Endothelial cell of umbilical vein (primary cell): ENCODE results near the gene UGT1A5. TPM values are rescaled to one million over a fixed set of nuclear protein-coding genes. Genes with fewer than 3 reads are reported as not detected.

Experiments used
- BruUV-seq: library from RNA; stranded (reverse); fragments of 400-500 nt; replicated peaks from 2 replicates; lab custom pipeline; 2021; lab: Mats Ljungman, UMichigan
- CTCF ChIA-PET: fragments of 300-600, 350-600 bp; sonication (Branson Sonifier 250); formaldehyde crosslinking; loops from one replicate; lab custom pipeline; 2021; ENCODE audit warnings: antibody characterized with exemption, inconsistent platforms; lab: Charles Lee
- POLR2A ChIA-PET: fragments of 300-600, 350-600 bp; sonication (Branson Sonifier 250); formaldehyde crosslinking; loops from one replicate; lab custom pipeline; 2021; ENCODE audit warnings: antibody characterized with exemption, inconsistent platforms; lab: Charles Lee
- DNase-seq: peaks from one replicate; pipeline ENCODE4 v3.0.0-alpha.2; 2011; ENCODE audit warnings: low read depth, low spot score
- FAIRE-seq: peaks from 2 replicates; lab custom pipeline; 2011; peaks lifted over from hg19 to GRCh38; lab: Jason Lieb, UNC
- H2AFZ ChIP-seq: 2 replicates; pipeline ENCODE4 v1.6.0; 2012; ENCODE audit warnings: low read depth, low read length, control low read depth, inconsistent platforms
- H3K27ac ChIP-seq: 2 replicates; pipeline ENCODE4 v1.5.1; 2011; ENCODE audit warnings: low read depth, mild to moderate bottlenecking, control low read depth, low read length, moderate library complexity; ENCODE audit not compliant: insufficient read depth
- H3K27me3 ChIP-seq, 2 experiments: 2 replicates each; pipeline versions ENCODE4 v1.6.0 to v1.6.1; 2011; ENCODE audit warnings: low read length in 2 of 2, mixed read lengths in 1 of 2; ENCODE audit not compliant: control insufficient read depth in 2 of 2, insufficient read depth in 2 of 2
- H3K36me3 ChIP-seq, 2 experiments: 2 replicates in 1 of 2; 3 replicates in 1 of 2; pipeline ENCODE4 v1.5.1; 2011; ENCODE audit warnings: low read length in 2 of 2, mild to moderate bottlenecking in 1 of 2, moderate library complexity in 1 of 2; ENCODE audit not compliant: control insufficient read depth in 2 of 2, insufficient read depth in 2 of 2; ENCODE audit errors: extremely low read depth in 1 of 2
- H3K4me1 ChIP-seq: 3 replicates; pipeline ENCODE4 v1.5.1; 2011; ENCODE audit warnings: mild to moderate bottlenecking, low read length; ENCODE audit not compliant: control insufficient read depth, insufficient read depth; ENCODE audit errors: extremely low read depth
- H3K4me2 ChIP-seq: 2 replicates; pipeline ENCODE4 v1.6.1; 2011; ENCODE audit warnings: low read length, control low read depth, mixed read lengths; ENCODE audit not compliant: insufficient read depth
- H3K4me3 ChIP-seq, 3 experiments: fragments of 200-600 bp in 1 of 3; sonication (generic), shearing (Covaris generic) in 1 of 3; replicated peaks in 1 of 3; 2 replicates each; pipeline ENCODE4 v1.5.1; 2011 to 2016; ENCODE audit warnings: control low read depth in 3 of 3, low read length in 3 of 3, mild to moderate bottlenecking in 2 of 3, inconsistent platforms in 1 of 3, low read depth in 1 of 3, moderate library complexity in 1 of 3; ENCODE audit not compliant: insufficient read depth in 1 of 3
- H3K79me2 ChIP-seq: 2 replicates; pipeline ENCODE4 v1.6.0; 2012; ENCODE audit warnings: low read length, inconsistent platforms; ENCODE audit not compliant: control insufficient read depth, insufficient read depth
- H3K9ac ChIP-seq: replicated peaks from 2 replicates; pipeline ENCODE3; 2011; ENCODE audit warnings: low read length, control low read depth; ENCODE audit not compliant: insufficient read depth; ENCODE audit errors: extremely low read depth
- H3K9me1 ChIP-seq: replicated peaks from 3 replicates; pipeline ENCODE4 v1.6.0; 2011; ENCODE audit warnings: mild to moderate bottlenecking, low read length; ENCODE audit not compliant: control insufficient read depth, insufficient read depth; ENCODE audit errors: extremely low read depth
- H3K9me3 ChIP-seq: replicated peaks from 2 replicates; pipeline ENCODE4 v1.5.1; 2012; ENCODE audit warnings: low read length, inconsistent platforms; ENCODE audit not compliant: control insufficient read depth, insufficient read depth
- H4K20me1 ChIP-seq: replicated peaks from 2 replicates; pipeline ENCODE3; 2011; ENCODE audit warnings: mild to moderate bottlenecking, low read length; ENCODE audit not compliant: control insufficient read depth, insufficient read depth; ENCODE audit errors: extremely low read depth
- CTCF ChIP-seq, 2 donors: IDR thresholded peaks; 1 replicate in 1 of 2; 2 replicates in 1 of 2; pipeline ENCODE4 v1.5.1; 2011; ENCODE audit warnings: low read length in 2 of 2, mild to moderate bottlenecking in 2 of 2, moderate library complexity in 2 of 2, control low read depth in 1 of 2, inconsistent platforms in 1 of 2, low read depth in 1 of 2; ENCODE audit not compliant: insufficient read depth in 1 of 2; ENCODE audit errors: extremely low read depth in 1 of 2
- EZH2 ChIP-seq: IDR thresholded peaks from 2 replicates; pipeline ENCODE4 v1.6.1; 2012; ENCODE audit warnings: borderline replicate concordance, low read depth, mild to moderate bottlenecking, moderate library complexity, low read length, inconsistent platforms; ENCODE audit not compliant: severe bottlenecking
- FOS ChIP-seq: IDR thresholded peaks from 2 replicates; pipeline ENCODE4 v1.6.1; 2011; ENCODE audit warnings: mild to moderate bottlenecking, low read length, moderate library complexity, borderline replicate concordance; ENCODE audit not compliant: insufficient read depth
- GATA2 ChIP-seq: IDR thresholded peaks from 2 replicates; pipeline ENCODE4 v1.7.0; 2011; ENCODE audit warnings: low read depth, mild to moderate bottlenecking, moderate library complexity, mixed read lengths, low read length; ENCODE audit not compliant: insufficient read length, insufficient read depth
- JUN ChIP-seq: IDR thresholded peaks from 2 replicates; pipeline ENCODE4 v1.6.1; 2011; ENCODE audit warnings: borderline replicate concordance, low read depth; ENCODE audit not compliant: insufficient read length, insufficient read depth
- MAX ChIP-seq: IDR thresholded peaks from 2 replicates; pipeline ENCODE4 v1.6.1; 2011; ENCODE audit not compliant: insufficient read depth, insufficient read length
- MYC ChIP-seq: IDR thresholded peaks from one replicate; pipeline ENCODE4 v1.6.1; 2011; ENCODE audit warnings: mild to moderate bottlenecking, low read depth, low read length
- POLR2A ChIP-seq: IDR thresholded peaks from 2 replicates; pipeline ENCODE4 v1.6.1; 2012; ENCODE audit warnings: low read depth, mild to moderate bottlenecking, control low read depth, low read length
- POLR2AphosphoS5 ChIP-seq: IDR thresholded peaks from 2 replicates; pipeline ENCODE4 v1.6.1; 2012; ENCODE audit warnings: low read depth, mild to moderate bottlenecking, control low read depth, low read length, moderate library complexity; ENCODE audit not compliant: insufficient read depth
- dilution Hi-C: fragments of 300-500 bp; cut with MboI; formaldehyde crosslinking; loops from one replicate; pipeline ENCODE4 v1.15.0; 2019; ENCODE audit warnings: low sequenced_read_pairs; ENCODE audit not compliant: extremely low pct_ligation_motif_present
- intact Hi-C: fragments of 100-400 bp; cut with micrococcal nuclease; formaldehyde crosslinking; loops from one replicate; pipeline ENCODE4 v1.10.0; 2022
- polyA plus RNA-seq, 4 experiments: library from polyadenylated mRNA; depleted of rRNA in 3 of 4; stranded (reverse) in 3 of 4; unstranded in 1 of 4; fragments of >200 nt; gene quantifications; 2 replicates each; pipeline versions ENCODE4 v1.2.1 to v1.2.3, GENCODE V29; 2011 to 2012; ENCODE audit warnings: missing spikeins in 1 of 4
- total RNA-seq: library from RNA; stranded (reverse); gene quantifications from 2 replicates; pipeline ENCODE4 v1.2.3, GENCODE V29; 2021

Gene UGT1A5
- total and polyA plus RNA-seq, 2 donors (not counting 3 experiments of a cell fraction or from before 2014, with no cell fraction given) = not detected

DNA sequence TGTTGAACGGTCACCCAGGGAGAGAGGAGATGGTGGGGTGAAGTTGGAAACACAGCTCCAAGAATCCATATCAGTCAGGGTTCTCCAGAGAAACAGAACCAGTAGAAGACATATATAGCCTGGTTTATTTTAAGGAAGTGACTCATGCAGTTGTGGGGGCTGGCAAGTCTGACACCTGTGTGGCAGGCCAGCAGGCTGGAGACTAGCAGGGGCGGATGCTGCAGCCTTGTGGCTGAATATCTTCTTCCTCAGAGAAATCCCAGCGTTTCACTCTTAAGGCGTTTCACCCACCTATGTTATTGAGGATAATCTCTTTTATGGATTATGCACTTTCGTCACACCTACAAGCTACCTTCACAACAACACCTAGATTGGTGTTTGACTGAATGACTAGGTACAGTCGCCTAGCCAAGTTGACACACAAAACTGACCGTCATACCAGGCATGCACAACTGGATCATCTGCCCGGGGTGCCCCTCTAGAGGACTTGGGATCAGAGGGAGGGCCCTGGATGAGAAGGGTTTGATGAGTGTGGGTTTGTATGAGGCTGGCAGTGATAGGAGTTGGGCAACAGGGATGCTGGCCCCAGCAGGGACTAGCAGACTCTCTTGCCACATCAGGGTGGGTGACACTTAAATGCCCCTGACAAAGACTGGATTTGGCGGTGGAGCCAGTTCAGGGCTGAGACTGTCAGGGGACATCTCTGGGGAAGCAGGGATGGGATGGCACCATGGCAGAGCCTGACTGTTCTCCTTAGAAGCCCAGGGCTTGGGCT is 88.8 kb downstream of the UGT1A5 start:
- no peak for DNase-seq
- H4K20me1 ChIP-seq = no peaks in the 10 kb centered on the region
- no peaks in the 10 kb centered on the region for H3K79me2 ChIP-seq
- H3K27ac ChIP-seq = no peak overlapping the region
- dilution Hi-C loops (no loop called here), intact Hi-C loops (no loop called here)
- no peak overlapping the region for H3K4me3 ChIP-seq
- H2AFZ ChIP-seq = no peak overlapping the region
- no peaks in the 10 kb centered on the region for H3K27me3 ChIP-seq
- no peak overlapping the region for H3K4me2 ChIP-seq
- TF ChIP-seq JUN (no peak), GATA2 (no peak), MAX (no peak), CTCF (IDR thresholded peaks at IDR 0.05; ENCODE audit: extremely low read depth in 1 of 2, insufficient read depth in 1 of 2, low read depth in 1 of 2, low read length in 2 of 2) (no peak), POLR2AphosphoS5 (no peak), FOS (no peak), POLR2A (no peak), MYC (no peak), EZH2 (no peak)
- FAIRE-seq = no peak
- H3K9me3 ChIP-seq = no peaks in the 10 kb centered on the region
- ChIA-PET CTCF (no interaction called here), POLR2A (no interaction called here)
- no peaks in the 10 kb centered on the region for H3K4me1 ChIP-seq
- no peaks in the 10 kb centered on the region for H3K9me1 ChIP-seq
- no peak overlapping the region for H3K9ac ChIP-seq
- H3K36me3 ChIP-seq = no peaks in the 10 kb centered on the region
- no TSS peak for BruUV-seq
